GM21529 (cell line): ENCODE data around the gene RALGDS.

Experiments
- ATAC-seq: cut with Tn5 transposase; IDR thresholded peaks from one replicate; pipeline ENCODE4 v1.9.1; 2021; ENCODE audit not compliant: unreplicated experiment

RALGDS gene

GRCh38 chr9:133151601-133152525, 30.8 kb upstream of the RALGDS start:
- no peak for ATAC-seq

- ATAC-seq = no peak
Observed at GRCh38 chr9:133151041-133151440, 30.0 kb upstream of the RALGDS start.

GRCh38 chr9:133149130-133150015, 28.3 kb upstream of the RALGDS start:
- peak; percentile 63 for ATAC-seq

GRCh38 chr9:133148199-133149129, 27.4 kb upstream of the RALGDS start:
- no peak for ATAC-seq

- peak; percentile 23 for ATAC-seq
Observed at GRCh38 chr9:133147412-133148198, 26.6 kb upstream of the RALGDS start.

GRCh38 chr9:133146746-133147411, 25.8 kb upstream of the RALGDS start:
- no peak for ATAC-seq

GRCh38 chr9:133144904-133145851, 24.1 kb upstream of the RALGDS start:
- ATAC-seq = no peak

- ATAC-seq = peak; percentile 45
Observed at GRCh38 chr9:133144142-133144903, 23.3 kb upstream of the RALGDS start.

GRCh38 chr9:133143639-133144141, 22.6 kb upstream of the RALGDS start:
- ATAC-seq = no peak

GRCh38 chr9:133142684-133143622, 21.9 kb upstream of the RALGDS start:
- ATAC-seq = no peak

GRCh38 chr9:133141833-133142595, 21.0 kb upstream of the RALGDS start:
- ATAC-seq = no peak

GRCh38 chr9:133140606-133141005, 19.6 kb upstream of the RALGDS start:
- ATAC-seq = no peak

GRCh38 chr9:133140174-133140505, 19.1 kb upstream of the RALGDS start:
- ATAC-seq = no peak

GRCh38 chr9:133139246-133140173, 18.5 kb upstream of the RALGDS start:
- no peak for ATAC-seq
